Liver (tissue), 3 donors: ENCODE results near the gene PALLD.

Source experiments
- FOXA1 ChIP-seq: IDR thresholded peaks from 2 replicates; pipeline ENCODE4 v1.6.1; 2016; ENCODE audit warnings: antibody characterized with exemption
- GABPA ChIP-seq, 2 donors: IDR thresholded peaks in 1 of 2; conservative IDR thresholded peaks in 1 of 2; 2 replicates each; pipeline ENCODE4 v1.6.1; 2016; ENCODE audit warnings: antibody characterized with exemption in 2 of 2, mild to moderate bottlenecking in 1 of 2, moderate library complexity in 1 of 2
- HNF4A ChIP-seq, 2 donors: conservative IDR thresholded peaks; 2 replicates each; pipeline ENCODE4 v1.6.1; 2016; ENCODE audit warnings: antibody characterized with exemption in 2 of 2, mild to moderate bottlenecking in 2 of 2
- HNF4G ChIP-seq: IDR thresholded peaks from 2 replicates; pipeline ENCODE4 v1.6.1; 2016; ENCODE audit warnings: antibody characterized with exemption
- JUND ChIP-seq, 2 donors: IDR thresholded peaks; 2 replicates each; pipeline ENCODE4 v1.6.1; 2016; ENCODE audit warnings: antibody characterized with exemption in 2 of 2
- RAD21 ChIP-seq, 2 donors: IDR thresholded peaks; 2 replicates each; pipeline ENCODE4 v1.6.1; 2016; ENCODE audit warnings: antibody characterized with exemption in 2 of 2, mild to moderate bottlenecking in 2 of 2
- RXRA ChIP-seq, 2 donors: IDR thresholded peaks; 2 replicates each; pipeline ENCODE4 v1.6.1; 2017 to 2018; ENCODE audit warnings: antibody characterized with exemption in 2 of 2, mild to moderate bottlenecking in 1 of 2
- SP1 ChIP-seq: IDR thresholded peaks from 2 replicates; pipeline ENCODE4 v1.6.1; 2018; ENCODE audit warnings: antibody characterized with exemption, mild to moderate bottlenecking
- TAF1 ChIP-seq: conservative IDR thresholded peaks from 2 replicates; pipeline ENCODE4 v1.6.1; 2016; ENCODE audit warnings: antibody characterized with exemption, mild to moderate bottlenecking
- YY1 ChIP-seq: IDR thresholded peaks from 2 replicates; pipeline ENCODE4 v1.6.1; 2016; ENCODE audit warnings: antibody characterized with exemption, mild to moderate bottlenecking
- TF ChIP-seq, protein P1 (sequence below): fragments of 150-350 bp; IDR thresholded peaks from 2 replicates; pipeline ENCODE4 v1.5.1; 2017; ENCODE audit warnings: improper control_type of control experiment, low read depth, low read length; ENCODE audit not compliant: missing input control
- TF ChIP-seq, protein P2 (sequence below): IDR thresholded peaks from 2 replicates; pipeline ENCODE4 v1.6.1; 2016; ENCODE audit warnings: antibody characterized with exemption, mild to moderate bottlenecking
- TF ChIP-seq, protein P3 (sequence below): IDR thresholded peaks from 2 replicates; pipeline ENCODE4 v1.6.1; 2016; ENCODE audit warnings: antibody characterized with exemption
- donor health status: healthy.
- donor health status: healthy.

DNA sequence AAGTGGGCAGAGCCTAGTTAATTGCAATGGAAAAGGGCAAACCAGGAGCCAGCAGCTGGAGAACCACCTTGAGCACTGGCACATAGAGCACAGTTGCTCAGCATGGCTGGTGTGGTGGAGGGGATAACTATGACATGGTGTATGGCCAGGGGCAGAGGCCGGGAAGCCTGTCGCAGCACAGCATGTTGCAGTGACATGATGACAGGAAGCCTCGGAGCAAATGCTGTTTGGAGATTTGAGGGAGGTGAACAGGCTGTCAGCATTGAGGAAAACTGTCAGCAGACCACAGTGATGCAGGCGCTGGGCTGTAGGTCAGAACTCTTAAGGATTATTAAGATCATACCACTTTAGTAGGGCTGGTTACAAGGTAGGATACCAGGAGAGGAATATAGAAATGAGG lies 284.5 kb downstream of the PALLD start:
- no peak for TF ChIP-seq GABPA (IDR thresholded peaks at IDR 0.05 in 1 of 2, conservative IDR thresholded peaks at IDR 0.05 in 1 of 2)
- TF ChIP-seq, protein P1, sequence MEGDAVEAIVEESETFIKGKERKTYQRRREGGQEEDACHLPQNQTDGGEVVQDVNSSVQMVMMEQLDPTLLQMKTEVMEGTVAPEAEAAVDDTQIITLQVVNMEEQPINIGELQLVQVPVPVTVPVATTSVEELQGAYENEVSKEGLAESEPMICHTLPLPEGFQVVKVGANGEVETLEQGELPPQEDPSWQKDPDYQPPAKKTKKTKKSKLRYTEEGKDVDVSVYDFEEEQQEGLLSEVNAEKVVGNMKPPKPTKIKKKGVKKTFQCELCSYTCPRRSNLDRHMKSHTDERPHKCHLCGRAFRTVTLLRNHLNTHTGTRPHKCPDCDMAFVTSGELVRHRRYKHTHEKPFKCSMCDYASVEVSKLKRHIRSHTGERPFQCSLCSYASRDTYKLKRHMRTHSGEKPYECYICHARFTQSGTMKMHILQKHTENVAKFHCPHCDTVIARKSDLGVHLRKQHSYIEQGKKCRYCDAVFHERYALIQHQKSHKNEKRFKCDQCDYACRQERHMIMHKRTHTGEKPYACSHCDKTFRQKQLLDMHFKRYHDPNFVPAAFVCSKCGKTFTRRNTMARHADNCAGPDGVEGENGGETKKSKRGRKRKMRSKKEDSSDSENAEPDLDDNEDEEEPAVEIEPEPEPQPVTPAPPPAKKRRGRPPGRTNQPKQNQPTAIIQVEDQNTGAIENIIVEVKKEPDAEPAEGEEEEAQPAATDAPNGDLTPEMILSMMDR, result no peak
- no peak for TF ChIP-seq RAD21 (IDR thresholded peaks at IDR 0.05)
- no peak for TF ChIP-seq JUND (IDR thresholded peaks at IDR 0.05)
- no peak for TF ChIP-seq TAF1
- TF ChIP-seq, protein P2, sequence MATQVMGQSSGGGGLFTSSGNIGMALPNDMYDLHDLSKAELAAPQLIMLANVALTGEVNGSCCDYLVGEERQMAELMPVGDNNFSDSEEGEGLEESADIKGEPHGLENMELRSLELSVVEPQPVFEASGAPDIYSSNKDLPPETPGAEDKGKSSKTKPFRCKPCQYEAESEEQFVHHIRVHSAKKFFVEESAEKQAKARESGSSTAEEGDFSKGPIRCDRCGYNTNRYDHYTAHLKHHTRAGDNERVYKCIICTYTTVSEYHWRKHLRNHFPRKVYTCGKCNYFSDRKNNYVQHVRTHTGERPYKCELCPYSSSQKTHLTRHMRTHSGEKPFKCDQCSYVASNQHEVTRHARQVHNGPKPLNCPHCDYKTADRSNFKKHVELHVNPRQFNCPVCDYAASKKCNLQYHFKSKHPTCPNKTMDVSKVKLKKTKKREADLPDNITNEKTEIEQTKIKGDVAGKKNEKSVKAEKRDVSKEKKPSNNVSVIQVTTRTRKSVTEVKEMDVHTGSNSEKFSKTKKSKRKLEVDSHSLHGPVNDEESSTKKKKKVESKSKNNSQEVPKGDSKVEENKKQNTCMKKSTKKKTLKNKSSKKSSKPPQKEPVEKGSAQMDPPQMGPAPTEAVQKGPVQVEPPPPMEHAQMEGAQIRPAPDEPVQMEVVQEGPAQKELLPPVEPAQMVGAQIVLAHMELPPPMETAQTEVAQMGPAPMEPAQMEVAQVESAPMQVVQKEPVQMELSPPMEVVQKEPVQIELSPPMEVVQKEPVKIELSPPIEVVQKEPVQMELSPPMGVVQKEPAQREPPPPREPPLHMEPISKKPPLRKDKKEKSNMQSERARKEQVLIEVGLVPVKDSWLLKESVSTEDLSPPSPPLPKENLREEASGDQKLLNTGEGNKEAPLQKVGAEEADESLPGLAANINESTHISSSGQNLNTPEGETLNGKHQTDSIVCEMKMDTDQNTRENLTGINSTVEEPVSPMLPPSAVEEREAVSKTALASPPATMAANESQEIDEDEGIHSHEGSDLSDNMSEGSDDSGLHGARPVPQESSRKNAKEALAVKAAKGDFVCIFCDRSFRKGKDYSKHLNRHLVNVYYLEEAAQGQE, result no peak
- no peak for TF ChIP-seq FOXA1
- no peak for TF ChIP-seq YY1
- no peak for TF ChIP-seq HNF4G
- no peak for TF ChIP-seq RXRA (IDR thresholded peaks at IDR 0.05)
- no peak for TF ChIP-seq HNF4A (conservative IDR thresholded peaks at IDR 0.05)
- TF ChIP-seq, protein P3, sequence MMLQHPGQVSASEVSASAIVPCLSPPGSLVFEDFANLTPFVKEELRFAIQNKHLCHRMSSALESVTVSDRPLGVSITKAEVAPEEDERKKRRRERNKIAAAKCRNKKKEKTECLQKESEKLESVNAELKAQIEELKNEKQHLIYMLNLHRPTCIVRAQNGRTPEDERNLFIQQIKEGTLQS, result no peak
- no peak for TF ChIP-seq SP1
